HG03159 (cell line): Measurements from ENCODE around the gene YBEY.

Experiments
- ATAC-seq: cut with Tn5 transposase; IDR thresholded peaks from one replicate; pipeline ENCODE4 v1.9.1; 2021; ENCODE audit warnings: mild to moderate bottlenecking, moderate library complexity; ENCODE audit not compliant: unreplicated experiment

Gene YBEY

GRCh38 chr21:46264046-46264689 is 22.0 kb upstream of the YBEY start:
- ATAC-seq: no peak

DNA sequence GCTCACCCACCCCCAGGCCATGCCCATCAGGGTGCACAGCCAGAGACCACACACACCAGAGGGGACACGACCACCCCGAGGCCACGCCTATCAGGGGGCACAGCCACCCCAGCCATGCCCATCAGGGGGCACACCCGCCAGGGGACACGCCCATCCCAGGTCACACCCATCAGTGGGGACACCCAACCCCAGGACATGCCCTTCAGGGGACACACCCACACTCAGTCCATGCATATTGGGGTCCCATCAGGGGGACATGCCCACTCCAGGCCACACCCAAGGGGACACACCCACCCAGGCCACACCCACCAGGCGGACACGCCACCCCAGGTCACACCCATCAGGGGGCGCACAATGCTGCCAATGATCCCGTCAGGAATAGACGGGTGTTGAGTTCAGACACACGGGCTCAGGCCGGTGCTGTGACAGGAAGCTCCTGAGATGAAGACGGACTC is 21.4 kb upstream of the YBEY start:
- ATAC-seq: no peak

- ATAC-seq: no peak
Observed at GRCh38 chr21:46265736-46266525, 20.2 kb upstream of the YBEY start.

DNA sequence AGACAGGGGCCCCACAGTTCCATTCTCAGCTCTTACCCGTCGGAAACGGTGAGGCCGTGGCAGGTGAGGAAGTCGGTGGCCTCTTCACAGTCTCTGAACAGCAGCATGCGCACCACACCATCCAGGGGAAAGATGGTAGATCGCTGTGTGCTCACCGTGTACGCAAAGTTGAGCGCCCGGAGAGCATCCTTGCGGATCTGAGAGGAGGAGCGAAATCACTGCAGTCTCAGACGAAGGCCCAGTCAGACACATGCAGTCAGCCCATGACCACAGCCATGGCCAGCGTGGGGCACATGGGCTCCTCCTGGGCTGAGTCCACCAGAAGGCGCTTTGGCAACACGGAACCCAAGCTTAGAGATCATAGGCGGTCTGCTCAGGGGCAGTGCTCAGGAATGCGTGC is 19.2 kb upstream of the YBEY start:
- no peak for ATAC-seq

GRCh38 chr21:46268371-46268770 is 17.8 kb upstream of the YBEY start:
- ATAC-seq: no peak

DNA sequence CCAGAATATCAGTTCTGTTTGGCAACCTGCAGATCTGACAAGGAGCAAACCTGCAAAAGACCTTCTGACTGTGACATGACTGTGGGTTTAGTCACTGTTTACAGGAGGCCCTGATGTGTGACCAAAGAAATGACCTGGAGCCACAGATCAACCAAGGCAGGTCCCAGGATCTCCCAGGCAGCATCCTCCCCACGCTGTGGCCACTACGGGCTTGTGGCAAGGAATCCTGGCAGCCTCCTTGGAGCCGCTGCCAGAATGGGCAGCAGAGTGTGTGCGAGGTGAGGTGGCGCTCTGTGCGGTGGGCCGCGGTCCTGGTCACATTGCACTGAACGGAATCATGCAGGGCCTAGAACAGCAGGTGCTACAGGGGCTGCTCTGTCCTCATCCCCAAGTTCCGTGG is 16.7 kb upstream of the YBEY start:
- no peak for ATAC-seq

DNA sequence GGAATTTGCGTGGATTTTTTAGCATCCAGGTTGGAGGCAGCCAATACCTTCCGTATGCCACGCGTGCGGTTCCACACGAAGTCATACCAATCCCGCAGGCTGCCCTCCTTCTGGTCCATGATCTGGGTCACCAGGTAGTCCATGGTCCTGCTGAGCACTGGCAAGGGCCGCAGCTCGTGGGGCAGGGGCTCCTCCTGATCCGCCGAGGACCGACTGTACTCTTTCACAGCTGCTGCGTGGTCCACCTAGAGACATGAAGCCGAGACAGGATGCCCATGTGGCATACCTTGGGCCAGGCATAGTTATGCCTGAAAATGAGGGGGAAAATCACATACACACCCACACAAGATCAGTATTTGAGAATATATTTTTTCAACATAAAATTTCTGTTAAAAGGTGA is 12.8 kb upstream of the YBEY start:
- ATAC-seq: no peak

- ATAC-seq: no peak
Observed at GRCh38 chr21:46274797-46275390, 11.2 kb upstream of the YBEY start.

GRCh38 chr21:46284077-46284644 is 2.0 kb upstream of the YBEY start:
- no peak for ATAC-seq

GRCh38 chr21:46284733-46285132 is 1.4 kb upstream of the YBEY start:
- ATAC-seq: no peak

DNA sequence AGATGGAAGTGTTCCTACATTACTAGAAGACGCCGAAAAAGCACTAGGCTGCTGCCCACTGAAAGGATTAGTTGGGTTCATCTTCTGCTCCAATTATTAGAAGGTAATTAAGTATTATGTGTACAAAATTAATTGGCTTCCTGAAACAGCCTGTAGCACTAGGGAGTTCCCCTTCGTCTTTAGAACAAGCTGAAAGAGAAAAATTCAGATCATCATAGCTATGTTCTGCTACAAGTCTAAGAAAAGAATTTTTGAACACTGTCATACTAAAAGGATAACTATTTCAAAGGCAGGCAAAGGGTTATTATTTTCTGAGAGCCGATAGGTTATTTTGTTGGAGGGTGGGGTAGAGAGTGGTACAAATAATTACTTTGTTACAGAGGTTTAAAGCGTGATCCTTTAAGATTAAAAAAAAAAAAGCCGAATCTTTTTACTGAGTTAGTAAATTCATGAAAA is 908 bp upstream of the YBEY start, which contains the start of gene MCM3AP:
TSS of gene MCM3AP (minus strand) at position 406 of the 456 bp plus-strand sequence. CDS start at position 81, 325 bp downstream.
- no peak for ATAC-seq

GRCh38 chr21:46286648-46287002 is 483 bp downstream of the YBEY start:
- no peak for ATAC-seq

GRCh38 chr21:46287541-46287940 is 1.4 kb downstream of the YBEY start:
- no peak for ATAC-seq

DNA sequence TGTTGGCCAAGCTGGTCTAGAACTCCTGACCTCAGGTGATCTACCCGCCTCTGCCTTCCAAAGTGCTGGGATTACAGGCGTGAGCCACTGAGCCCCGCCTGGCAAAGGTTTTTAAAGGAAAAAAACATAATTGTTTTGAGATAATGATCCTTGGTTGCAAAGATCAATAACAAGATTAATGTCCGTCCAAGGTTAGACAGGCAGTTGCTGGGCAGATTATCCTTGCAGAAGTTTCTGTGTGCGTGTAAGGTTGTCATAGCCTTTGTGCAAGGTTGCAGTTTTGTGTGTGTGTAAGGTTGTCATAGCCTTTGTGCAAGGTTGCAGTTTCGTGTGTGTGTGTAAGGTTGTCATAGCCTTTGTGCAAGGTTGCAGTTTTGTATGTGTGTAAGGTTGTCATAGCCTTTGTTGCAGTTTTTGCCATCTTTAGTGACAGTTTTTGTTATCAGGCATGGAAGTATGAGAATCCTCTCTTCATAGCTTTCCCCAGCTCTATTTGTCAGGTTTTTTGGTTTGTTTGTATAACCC is 3.6 kb downstream of the YBEY start:
- ATAC-seq: no peak

DNA sequence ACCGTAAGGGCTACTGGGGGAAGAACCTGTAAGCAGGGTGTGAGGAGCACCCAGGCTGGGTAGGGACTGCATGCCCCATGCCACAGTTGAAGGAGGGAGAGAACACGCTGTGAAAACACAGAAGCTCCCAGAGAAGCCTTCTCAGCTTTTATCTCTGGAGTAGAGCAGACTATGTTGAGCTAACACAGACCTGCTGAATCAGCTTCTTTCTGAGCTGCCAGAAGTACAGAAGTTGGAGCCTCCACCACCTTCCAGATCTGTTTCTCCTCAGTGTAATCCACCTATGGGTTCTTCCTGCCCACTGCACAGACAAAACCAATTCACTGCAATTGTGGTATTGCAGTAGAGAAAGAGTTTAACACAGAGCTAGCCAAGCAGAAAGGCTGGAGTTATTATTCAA is 5.4 kb downstream of the YBEY start:
- no peak for ATAC-seq

DNA sequence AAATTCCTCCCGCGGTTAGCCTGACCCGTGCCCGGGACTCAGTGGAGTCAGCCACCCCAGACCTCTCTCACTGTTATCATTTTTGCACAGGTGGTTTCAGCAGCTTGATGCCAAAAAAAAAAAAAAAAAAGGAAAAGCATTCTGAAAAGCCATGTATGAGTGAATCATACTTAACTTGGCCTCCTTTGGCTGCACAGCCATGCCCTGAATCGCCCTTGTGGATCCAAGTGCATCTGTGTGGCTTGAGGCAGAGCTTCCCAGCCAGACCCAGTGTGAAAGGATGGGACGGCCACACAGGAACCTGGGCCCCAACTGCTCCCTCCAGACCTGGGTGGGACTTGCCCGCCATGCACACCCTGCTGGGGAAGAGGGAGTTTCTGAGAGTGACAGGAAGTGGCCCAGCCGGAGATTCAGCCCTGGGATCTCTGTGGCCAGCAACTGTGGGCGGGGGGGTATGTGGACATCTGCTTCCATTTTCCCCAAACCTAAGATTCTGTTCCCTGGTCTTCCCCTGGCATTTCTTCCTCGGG is 8.6 kb downstream of the YBEY start:
- no peak for ATAC-seq

GRCh38 chr21:46295177-46295770 is 9.1 kb downstream of the YBEY start:
- ATAC-seq: no peak

GRCh38 chr21:46295996-46296752 is 10.0 kb downstream of the YBEY start:
- no peak for ATAC-seq

- no peak for ATAC-seq
Observed at GRCh38 chr21:46297338-46298271, 11.5 kb downstream of the YBEY start.
